Measurements from ENCODE around the gene MAP3K21.
A peak's percentile ranks its signal among the peaks of the same experiment; 100 is the strongest.

Gene MAP3K21

GRCh38 chr1:233360525-233361102 lies 33.1 kb downstream of the MAP3K21 start (continued):
- TF ChIP-seq ZNF692 (tag by site-specific recombination; IDR thresholded peaks at IDR 0.05) (peak; percentile 65; the same call in 1 of the 2 replicates), ZNF416 (tag by site-specific recombination; IDR thresholded peaks at IDR 0.05) (no peak), ZNF433 (tag by site-specific recombination; IDR thresholded peaks at IDR 0.05; ENCODE audit: low read depth) (no peak), ZBTB17 (tag by site-specific recombination; IDR thresholded peaks at IDR 0.05) (0 out of 2 replicates have a peak, but pooled peaks have one; percentile 15), YY2 (tag by site-specific recombination; IDR thresholded peaks at IDR 0.05) (no peak), ZNF302 (tag by site-specific recombination; IDR thresholded peaks at IDR 0.05; ENCODE audit: low read depth) (no peak), ZNF621 (tag by site-specific recombination; IDR thresholded peaks at IDR 0.05) (no peak), KLF10 (tag by site-specific recombination; IDR thresholded peaks at IDR 0.05) (0 out of 2 replicates have a peak, but pooled peaks have one; percentile 28), ZBTB44 (tag by site-specific recombination; IDR thresholded peaks at IDR 0.05) (peak; percentile 41; the same call in 1 of the 2 replicates), ZNF473 (tag by site-specific recombination; IDR thresholded peaks at IDR 0.05) (no peak), TRIM28 (IDR thresholded peaks at IDR 0.05; ENCODE audit: borderline replicate concordance, low read length) (peak; percentile 74), ZNF514 (tag by site-specific recombination; IDR thresholded peaks at IDR 0.05) (no peak), ZFP41 (tag by site-specific recombination; IDR thresholded peaks at IDR 0.05; ENCODE audit: borderline replicate concordance) (no peak), ZNF19 (tag by site-specific recombination; IDR thresholded peaks at IDR 0.05; ENCODE audit: low read depth) (0 out of 2 replicates have a peak, but pooled peaks have one; percentile 36), ZNF707 (tag by site-specific recombination; IDR thresholded peaks at IDR 0.05) (no peak), ZNF596 (tag by site-specific recombination; IDR thresholded peaks at IDR 0.05) (no peak), ZNF114 (tag by site-specific recombination; IDR thresholded peaks at IDR 0.05) (no peak), ZNF324 (tag by site-specific recombination; IDR thresholded peaks at IDR 0.05) (no peak), ZNF133 (tag by site-specific recombination; IDR thresholded peaks at IDR 0.05) (no peak), PRDM6 (tag by site-specific recombination; IDR thresholded peaks at IDR 0.05) (peak; percentile 82), IKZF3 (tag by site-specific recombination; IDR thresholded peaks at IDR 0.05) (peak; percentile 90), ZNF18 (tag by site-specific recombination; IDR thresholded peaks at IDR 0.05) (no peak), RBAK (tag by site-specific recombination; IDR thresholded peaks at IDR 0.05) (no peak), ZNF837 (tag by site-specific recombination; IDR thresholded peaks at IDR 0.05) (no peak), ZNF239 (tag by site-specific recombination; IDR thresholded peaks at IDR 0.05) (no peak), ZNF280D (tag by site-specific recombination; IDR thresholded peaks at IDR 0.05) (no peak), ZNF132 (tag by site-specific recombination; IDR thresholded peaks at IDR 0.05; ENCODE audit: borderline replicate concordance) (no peak), ZNF501 (tag by site-specific recombination; IDR thresholded peaks at IDR 0.05) (no peak), ZNF280C (tag by site-specific recombination; IDR thresholded peaks at IDR 0.05) (no peak), ZNF175 (tag by site-specific recombination; IDR thresholded peaks at IDR 0.05) (no peak)

Data from HEK293 (cell line).